Thymus (tissue), 11 donors: ENCODE data around the gene SCAF8. TPM values are rescaled to one million over a fixed set of nuclear protein-coding genes. Genes with fewer than 3 reads are reported as not detected.

Source experiments
- DNase-seq, 9 donors: peaks; one replicate each; pipeline ENCODE4 v3.0.0-alpha.2; 2013; ENCODE audit warnings: low spot score in 9 of 9, low read depth in 6 of 9, missing footprints in 1 of 9
- H3K27ac ChIP-seq, 2 donors: one replicate each; pipeline ENCODE4 v1.5.1; 2013; ENCODE audit warnings: control low read depth in 1 of 2, low read depth in 1 of 2, low read length in 1 of 2, mild to moderate bottlenecking in 1 of 2, moderate library complexity in 1 of 2
- H3K27me3 ChIP-seq, 2 donors: one replicate each; pipeline ENCODE4 v1.5.1; 2013; ENCODE audit warnings: low read length in 1 of 2; ENCODE audit not compliant: control insufficient read depth in 2 of 2, insufficient read depth in 1 of 2
- H3K36me3 ChIP-seq, 2 donors: one replicate each; pipeline ENCODE4 v1.5.1; 2013; ENCODE audit warnings: low read length in 1 of 2, mild to moderate bottlenecking in 1 of 2, moderate library complexity in 1 of 2; ENCODE audit not compliant: control insufficient read depth in 2 of 2, insufficient read depth in 2 of 2
- H3K4me1 ChIP-seq, 2 donors: one replicate each; pipeline ENCODE4 v1.5.1; 2013; ENCODE audit warnings: low read length in 2 of 2; ENCODE audit not compliant: control insufficient read depth in 2 of 2, insufficient read depth in 2 of 2
- H3K4me3 ChIP-seq, 2 donors: one replicate each; pipeline ENCODE4 v1.5.1; 2013; ENCODE audit warnings: low read length in 2 of 2, control low read depth in 1 of 2, mild to moderate bottlenecking in 1 of 2
- H3K9me3 ChIP-seq, 2 donors: one replicate each; pipeline ENCODE4 v1.5.1; 2013; ENCODE audit warnings: low read length in 1 of 2, mild to moderate bottlenecking in 1 of 2; ENCODE audit not compliant: control insufficient read depth in 2 of 2, insufficient read depth in 1 of 2
- WGBS: extraction: QIAGEN DNeasy Blood & Tissue Kit; methylation state at CpG from one replicate; pipeline ENCODE4 v1.1.7; 2013; 5-methylcytosine and 5-hydroxymethylcytosine counted together
- polyA plus RNA-seq: library from polyadenylated mRNA; stranded (reverse); fragments of 200-250 nt; gene quantifications from one replicate; pipeline ENCODE4 v1.2.3, GENCODE V29; 2013
- total RNA-seq: library from RNA; stranded (reverse); fragments of 120-200 nt; gene quantifications from one replicate; pipeline ENCODE4 v1.2.4, GENCODE V29; 2013
- donor health status: healthy.

SCAF8 gene
- total and polyA plus RNA-seq, 2 donors, result 20.8 to 26.4 TPM

- DNase-seq, result no peak
- Histone ChIP-seq H3K36me3 (peaks cover 19 to 38% of the 10 kb centered on the region in 2 donors), H3K4me3 (no peak overlapping the region), H3K27ac (no peak overlapping the region), H3K27me3 (no peaks in the 10 kb centered on the region), H3K9me3 (no peaks in the 10 kb centered on the region), H3K4me1 (no peaks in the 10 kb centered on the region)
- 95% methylated on average over 4 of the region's 4 CpGs for WGBS
Observed at GRCh38 chr6:154835307-154835706, 102.1 kb downstream of the SCAF8 start.

GRCh38 chr6:154839546-154839945, 106.3 kb downstream of the SCAF8 start:
- 98% methylated on average over 6 of the region's 6 CpGs for WGBS
- DNase-seq, result no peak

GRCh38 chr6:154840363-154840762, 107.1 kb downstream of the SCAF8 start:
- DNase-seq, result no peak
- peaks cover 3 to 13% of the 10 kb centered on the region in 2 donors for H3K36me3 ChIP-seq
- WGBS, result 99% methylated on average over 6 of the region's 6 CpGs
- no peaks in the 10 kb centered on the region for H3K4me1 ChIP-seq
- H3K4me3 ChIP-seq, result no peak overlapping the region
- H3K9me3 ChIP-seq, result no peaks in the 10 kb centered on the region
- H3K27ac ChIP-seq, result no peak overlapping the region
- no peaks in the 10 kb centered on the region for H3K27me3 ChIP-seq

More at GRCh38 chr6:154839546-154839945, 106.3 kb downstream of the SCAF8 start:
- peaks cover 0 to 12% of the 10 kb centered on the region in 2 donors for H3K36me3 ChIP-seq
- H3K27me3 ChIP-seq, result no peaks in the 10 kb centered on the region
- no peak overlapping the region for H3K4me3 ChIP-seq
- H3K4me1 ChIP-seq, result no peaks in the 10 kb centered on the region
- H3K27ac ChIP-seq, result no peak overlapping the region
- H3K9me3 ChIP-seq, result no peaks in the 10 kb centered on the region

GRCh38 chr6:154841109-154841508, 107.9 kb downstream of the SCAF8 start:
- H3K9me3 ChIP-seq, result no peaks in the 10 kb centered on the region

GRCh38 chr6:154842833-154843232, 109.6 kb downstream of the SCAF8 start:
- Histone ChIP-seq H3K4me3 (no peak overlapping the region), H3K27me3 (no peaks in the 10 kb centered on the region), H3K27ac (no peak overlapping the region), H3K4me1 (no peaks in the 10 kb centered on the region), H3K36me3 (peaks cover 3 to 14% of the 10 kb centered on the region in 2 donors), H3K9me3 (no peaks in the 10 kb centered on the region)
- WGBS, result 70% methylated on average over 2 of the region's 2 CpGs
- DNase-seq, result no peak

More at GRCh38 chr6:154841109-154841508, 107.9 kb downstream of the SCAF8 start:
- Histone ChIP-seq H3K27ac (no peak overlapping the region), H3K4me1 (no peaks in the 10 kb centered on the region), H3K4me3 (no peak overlapping the region), H3K27me3 (no peaks in the 10 kb centered on the region), H3K36me3 (peaks cover 3 to 14% of the 10 kb centered on the region in 2 donors)
- WGBS, result 97% methylated on average over 4 of the region's 4 CpGs
- no peak for DNase-seq

GRCh38 chr6:154847318-154847717, 114.1 kb downstream of the SCAF8 start:
- Histone ChIP-seq H3K27me3 (no peaks in the 10 kb centered on the region), H3K9me3 (no peaks in the 10 kb centered on the region), H3K4me3 (no peak overlapping the region), H3K36me3 (peaks cover 3 to 11% of the 10 kb centered on the region in 2 donors), H3K4me1 (no peaks in the 10 kb centered on the region), H3K27ac (no peak overlapping the region)
- no peak for DNase-seq
- 98% methylated on average over 2 of the region's 2 CpGs for WGBS

- Histone ChIP-seq H3K4me3 (no peak overlapping the region), H3K9me3 (no peaks in the 10 kb centered on the region), H3K27me3 (no peaks in the 10 kb centered on the region), H3K27ac (no peak overlapping the region), H3K4me1 (no peaks in the 10 kb centered on the region), H3K36me3 (peaks cover 3 to 13% of the 10 kb centered on the region in 2 donors)
- DNase-seq, result no peak
Observed at GRCh38 chr6:154848580-154848979, 115.4 kb downstream of the SCAF8 start.

GRCh38 chr6:154849475-154849874, 116.3 kb downstream of the SCAF8 start:
- no peak overlapping the region for H3K4me3 ChIP-seq
- 100% methylated on average over 1 of the region's 1 CpG for WGBS
- no peaks in the 10 kb centered on the region for H3K9me3 ChIP-seq
- no peaks in the 10 kb centered on the region for H3K27me3 ChIP-seq
- H3K4me1 ChIP-seq, result no peaks in the 10 kb centered on the region
- DNase-seq, result no peak
- H3K27ac ChIP-seq, result no peak overlapping the region
- H3K36me3 ChIP-seq, result peaks cover 3 to 13% of the 10 kb centered on the region in 2 donors

GRCh38 chr6:154852687-154853086, 119.5 kb downstream of the SCAF8 start:
- WGBS, result 95% methylated on average over 3 of the region's 3 CpGs
- Histone ChIP-seq H3K4me1 (no peaks in the 10 kb centered on the region), H3K36me3 (peaks cover 5 to 10% of the 10 kb centered on the region in 2 donors), H3K27ac (no peak overlapping the region), H3K4me3 (no peak overlapping the region), H3K27me3 (no peaks in the 10 kb centered on the region), H3K9me3 (no peaks in the 10 kb centered on the region)
- no peak for DNase-seq

- H3K4me1 ChIP-seq, result no peaks in the 10 kb centered on the region
Observed at GRCh38 chr6:154857529-154857928, 124.3 kb downstream of the SCAF8 start.

More at GRCh38 chr6:154857529-154857928, 124.3 kb downstream of the SCAF8 start:
- WGBS, result 97% methylated on average over 5 of the region's 5 CpGs
- Histone ChIP-seq H3K36me3 (peaks cover 5 to 7% of the 10 kb centered on the region in 2 donors), H3K27me3 (no peaks in the 10 kb centered on the region), H3K4me3 (no peak overlapping the region), H3K27ac (no peak overlapping the region), H3K9me3 (no peaks in the 10 kb centered on the region)
- no peak for DNase-seq
